ENCODE data around the gene CTNND2.
"Not testable (repeated sequence)": the region's sequence is repeated elsewhere in the genome, so short reads cannot be mapped to it uniquely, and the experiment has no call there.

The CTNND2 gene

GRCh38 chr5:11007269-11007870, 896.9 kb downstream of the CTNND2 start:
- DNase-seq: no peak

GRCh38 chr5:11004523-11004922, 899.7 kb downstream of the CTNND2 start:
- DNase-seq: not testable (repeated sequence)

GRCh38 chr5:11000515-11001353, 903.5 kb downstream of the CTNND2 start:
- no peak for DNase-seq

- no peak for DNase-seq
Observed at GRCh38 chr5:10999714-11000113, 904.5 kb downstream of the CTNND2 start.

- DNase-seq: no peak
Observed at GRCh38 chr5:10995891-10996290, 908.4 kb downstream of the CTNND2 start.

GRCh38 chr5:10994091-10994986, 909.9 kb downstream of the CTNND2 start:
- no peak for DNase-seq

GRCh38 chr5:10990634-10991033, 913.6 kb downstream of the CTNND2 start:
- DNase-seq: peak in 1 of 3 experiments; percentile 37

- no peak for DNase-seq
Observed at GRCh38 chr5:10989577-10990263, 914.5 kb downstream of the CTNND2 start.

GRCh38 chr5:10988622-10989021, 915.6 kb downstream of the CTNND2 start:
- DNase-seq: no peak

GRCh38 chr5:10987925-10988504, 916.2 kb downstream of the CTNND2 start:
- DNase-seq: peak; percentile 29 to 67 (median 53)

- DNase-seq: peak in 1 of 3 experiments; percentile 41
Observed at GRCh38 chr5:10987276-10987924, 916.8 kb downstream of the CTNND2 start.

- DNase-seq: no peak
Observed at GRCh38 chr5:10985721-10986110, 918.5 kb downstream of the CTNND2 start.

- no peak for DNase-seq
Observed at GRCh38 chr5:10985091-10985720, 919.0 kb downstream of the CTNND2 start.

GRCh38 chr5:10984021-10984715, 920.1 kb downstream of the CTNND2 start:
- no peak for DNase-seq

GRCh38 chr5:10982626-10983025, 921.6 kb downstream of the CTNND2 start:
- DNase-seq: no peak

- DNase-seq: no peak
Observed at GRCh38 chr5:10981932-10982331, 922.3 kb downstream of the CTNND2 start.

- DNase-seq: no peak
Observed at GRCh38 chr5:10977011-10977410, 927.2 kb downstream of the CTNND2 start.

GRCh38 chr5:10975945-10976344, 928.3 kb downstream of the CTNND2 start:
- DNase-seq: no peak

- DNase-seq: no peak
Observed at GRCh38 chr5:10974850-10975249, 929.4 kb downstream of the CTNND2 start.

- DNase-seq: no peak
Observed at GRCh38 chr5:10973316-10973715, 930.9 kb downstream of the CTNND2 start.
